Kidney (tissue), 14 donors: Measurements from ENCODE around the gene NOL4L. TPM values are rescaled to one million over a fixed set of nuclear protein-coding genes. Genes with fewer than 3 reads are reported as not detected.

ENCODE experiments used
- DNase-seq, 5 donors: peaks; one replicate each; pipeline ENCODE4 v3.0.0-alpha.2; 2013 to 2020
- FAIRE-seq: peaks from 2 replicates; lab custom pipeline; 2012; peaks lifted over from hg19 to GRCh38; lab: Jason Lieb, UNC
- H3K27ac ChIP-seq, 2 donors: one replicate each; pipeline ENCODE4 v1.7.0; 2013; ENCODE audit warnings: low read depth in 2 of 2, low read length in 2 of 2, inconsistent platforms in 1 of 2
- H3K27me3 ChIP-seq: one replicate; pipeline ENCODE4 v1.7.1; 2013; ENCODE audit warnings: low read length, inconsistent platforms; ENCODE audit not compliant: control insufficient read depth, insufficient read depth
- H3K36me3 ChIP-seq, 3 donors: one replicate each; pipeline versions ENCODE4 v1.7.0 to v1.7.1; 2013; ENCODE audit warnings: low read length in 3 of 3, control low read depth in 1 of 3, inconsistent platforms in 1 of 3; ENCODE audit not compliant: insufficient read depth in 3 of 3, control insufficient read depth in 2 of 3
- H3K4me1 ChIP-seq, 3 donors: one replicate each; pipeline versions ENCODE4 v1.7.0 to v1.7.1; 2013; ENCODE audit warnings: low read length in 3 of 3, inconsistent platforms in 1 of 3, low read depth in 1 of 3; ENCODE audit not compliant: control insufficient read depth in 2 of 3, insufficient read depth in 2 of 3
- H3K4me3 ChIP-seq, 3 donors: one replicate each; pipeline versions ENCODE4 v1.7.0 to v1.8.1; 2013; ENCODE audit warnings: low read length in 3 of 3, control low read depth in 1 of 3, inconsistent platforms in 1 of 3
- H3K9ac ChIP-seq, 3 donors: one replicate each; pipeline versions ENCODE4 v1.7.0 to v1.7.1; 2013; ENCODE audit warnings: low read length in 3 of 3, control low read depth in 1 of 3, inconsistent platforms in 1 of 3
- H3K9me3 ChIP-seq, 3 donors: one replicate each; pipeline versions ENCODE4 v1.7.0 to v1.7.1; 2013; ENCODE audit warnings: low read length in 3 of 3, control low read depth in 1 of 3, inconsistent platforms in 1 of 3; ENCODE audit not compliant: control insufficient read depth in 2 of 3, insufficient read depth in 1 of 3
- intact Hi-C: fragments of 100-400 bp; cut with DNase I; formaldehyde crosslinking; loops from one replicate; pipeline ENCODE4 v1.11.1; 2022
- polyA plus RNA-seq: library from polyadenylated mRNA; stranded (reverse); fragments of 350-450 nt; fragmentation: Illumina TruSeq; extraction: RNeasy Lipid Tissue Mini Kit (QIAGEN cat#74804); gene quantifications from one replicate; pipeline ENCODE4 v1.2.3, GENCODE V29; 2014; ENCODE audit warnings: low read depth, low replicate concordance; ENCODE audit not compliant: insufficient read depth
- total RNA-seq: library from RNA; stranded (reverse); fragmentation: NEBNext Ultra II Directional; extraction: Animal tissue kit (Norgen Biotek cat#: 25700); gene quantifications from one replicate; pipeline ENCODE4 v1.2.1, GENCODE V29; 2021
- TF ChIP-seq, protein P1 (sequence below): IDR thresholded peaks from 3 replicates; pipeline ENCODE4 v1.5.1; 2012; ENCODE audit warnings: mild to moderate bottlenecking, moderate library complexity, borderline replicate concordance; ENCODE audit not compliant: insufficient read depth; ENCODE audit errors: extremely low read depth
- donor health status: control.
- donor health status: control.
- donor health status: control.
- donor health status: control.
- donor health status: control.
- donor health status: DM: yes; HTN: yes; CAD: no.
- donor health status: Normal renal cell carcinoma (clear cell type).

The NOL4L gene
- total and polyA plus RNA-seq, 2 donors from 2014 or later, result 14.1 to 19.4 TPM

DNA sequence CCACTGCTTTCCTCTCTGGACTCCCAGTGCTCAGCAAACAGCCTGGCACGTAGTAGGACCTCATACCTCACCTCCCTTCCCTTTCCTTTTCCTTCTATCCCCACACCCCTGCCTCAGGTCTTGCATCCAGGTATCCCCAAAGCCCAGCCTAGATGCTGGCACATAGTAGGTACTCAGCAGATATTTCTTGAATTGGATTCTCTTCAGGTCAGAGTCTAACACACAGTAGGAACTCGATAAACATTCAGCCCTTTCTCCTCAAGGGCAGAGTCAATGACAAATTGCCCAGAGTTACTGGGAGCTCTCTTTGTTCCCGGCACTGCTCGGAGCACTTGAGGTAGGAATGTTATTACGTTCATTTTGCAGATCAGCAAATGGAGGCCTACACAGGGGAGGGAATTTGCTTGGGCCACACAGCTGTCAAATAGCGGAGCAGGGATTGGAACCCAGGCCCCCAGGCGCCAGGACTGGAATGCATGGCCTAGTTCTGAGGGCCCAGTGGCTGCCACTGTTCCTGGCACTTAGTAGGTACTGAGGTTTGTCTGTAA, 25.9 kb downstream of the NOL4L start:
- H3K27me3 ChIP-seq, result no peaks in the 10 kb centered on the region
- H3K9me3 ChIP-seq, result no peaks in the 10 kb centered on the region
- no peak for FAIRE-seq
- intact Hi-C loops, result no loop called here
- H3K4me1 ChIP-seq, result no peaks in the 10 kb centered on the region
- no peak for DNase-seq
- H3K36me3 ChIP-seq, result no peaks in the 10 kb centered on the region
- no peak overlapping the region for H3K4me3 ChIP-seq
- H3K27ac ChIP-seq, result no peak overlapping the region
- TF ChIP-seq, protein P1, sequence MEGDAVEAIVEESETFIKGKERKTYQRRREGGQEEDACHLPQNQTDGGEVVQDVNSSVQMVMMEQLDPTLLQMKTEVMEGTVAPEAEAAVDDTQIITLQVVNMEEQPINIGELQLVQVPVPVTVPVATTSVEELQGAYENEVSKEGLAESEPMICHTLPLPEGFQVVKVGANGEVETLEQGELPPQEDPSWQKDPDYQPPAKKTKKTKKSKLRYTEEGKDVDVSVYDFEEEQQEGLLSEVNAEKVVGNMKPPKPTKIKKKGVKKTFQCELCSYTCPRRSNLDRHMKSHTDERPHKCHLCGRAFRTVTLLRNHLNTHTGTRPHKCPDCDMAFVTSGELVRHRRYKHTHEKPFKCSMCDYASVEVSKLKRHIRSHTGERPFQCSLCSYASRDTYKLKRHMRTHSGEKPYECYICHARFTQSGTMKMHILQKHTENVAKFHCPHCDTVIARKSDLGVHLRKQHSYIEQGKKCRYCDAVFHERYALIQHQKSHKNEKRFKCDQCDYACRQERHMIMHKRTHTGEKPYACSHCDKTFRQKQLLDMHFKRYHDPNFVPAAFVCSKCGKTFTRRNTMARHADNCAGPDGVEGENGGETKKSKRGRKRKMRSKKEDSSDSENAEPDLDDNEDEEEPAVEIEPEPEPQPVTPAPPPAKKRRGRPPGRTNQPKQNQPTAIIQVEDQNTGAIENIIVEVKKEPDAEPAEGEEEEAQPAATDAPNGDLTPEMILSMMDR, result no peak
- no peak overlapping the region for H3K9ac ChIP-seq

DNA sequence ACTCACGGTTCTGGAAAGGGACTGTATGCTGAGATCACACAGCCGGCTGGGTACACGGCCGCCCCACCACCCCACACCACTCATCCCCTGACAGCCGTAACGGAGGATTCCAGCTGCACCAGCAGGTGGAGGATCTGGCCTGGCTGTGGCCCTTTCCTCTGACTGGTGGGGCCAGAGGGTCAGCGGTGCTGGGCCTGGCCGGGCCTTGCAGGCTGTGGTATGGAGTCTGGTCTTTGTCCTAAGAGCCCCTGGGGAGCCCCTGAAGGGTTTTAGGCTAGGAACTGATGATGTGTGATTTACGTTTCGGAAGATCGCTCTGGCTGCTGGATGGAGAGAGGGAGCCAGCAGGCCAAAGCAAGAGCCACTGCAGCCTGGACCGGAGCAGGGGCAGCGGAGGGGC, 26.6 kb downstream of the NOL4L start:
- Histone ChIP-seq H3K27me3 (no peaks in the 10 kb centered on the region), H3K4me3 (no peak overlapping the region), H3K9ac (no peak overlapping the region), H3K27ac (no peak overlapping the region), H3K9me3 (no peaks in the 10 kb centered on the region), H3K36me3 (no peaks in the 10 kb centered on the region), H3K4me1 (no peaks in the 10 kb centered on the region)
- FAIRE-seq (no peak), DNase-seq (peak in 1 of 5 donors; percentile 15)
- TF ChIP-seq, protein P1, result no peak
- intact Hi-C loops, result no loop called here

DNA sequence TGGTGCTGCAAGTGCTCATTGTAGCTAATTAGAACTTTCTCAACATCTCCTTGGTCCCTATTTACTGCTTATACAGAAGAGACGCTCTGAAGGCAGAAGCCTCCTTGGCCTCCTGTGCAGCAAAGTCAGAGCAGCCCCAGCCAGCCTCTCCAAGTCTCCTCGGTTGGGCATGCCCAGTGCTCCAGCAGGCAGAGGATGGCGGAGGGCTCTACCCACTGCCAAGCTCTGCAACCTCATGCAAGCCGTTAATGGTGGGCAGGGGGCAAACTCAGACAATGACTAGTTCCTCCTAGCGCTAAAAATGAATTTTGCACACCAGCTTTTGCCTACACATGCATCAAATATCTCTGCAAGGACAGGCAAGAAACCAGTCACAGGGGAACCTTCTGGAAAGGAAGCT, 27.8 kb downstream of the NOL4L start:
- Histone ChIP-seq H3K9ac (no peak overlapping the region), H3K4me3 (no peak overlapping the region), H3K9me3 (no peaks in the 10 kb centered on the region), H3K27ac (no peak overlapping the region), H3K27me3 (no peaks in the 10 kb centered on the region), H3K4me1 (no peaks in the 10 kb centered on the region), H3K36me3 (no peaks in the 10 kb centered on the region)
- TF ChIP-seq, protein P1, result no peak
- no peak for DNase-seq
- no peak for FAIRE-seq
- intact Hi-C loops, result no loop called here
